ENCODE data around the gene DSCAML1. TPM values are rescaled to one million over a fixed set of nuclear protein-coding genes. Genes with fewer than 3 reads are reported as not detected.

The DSCAML1 gene
- total RNA-seq, 1 experiment from 2014 or later, result not detected

GRCh38 chr11:117459123-117459978 lies 337.7 kb downstream of the DSCAML1 start:
- 0 out of 2 replicates have a peak, but pooled peaks cover 8% of the 10 kb centered on the region for H3K27me3 ChIP-seq (ENCODE audit: insufficient read depth, low read length)
- no peak overlapping the region for H3K27ac ChIP-seq (ENCODE audit: low read depth, low read length)
- TF ChIP-seq YY1 (IDR thresholded peaks at IDR 0.05; ENCODE audit: extremely low read depth, insufficient replicate concordance, low read depth, low read length) (no peak), EGR1 (IDR thresholded peaks at IDR 0.05; ENCODE audit: low read depth) (no peak), JUND (IDR thresholded peaks at IDR 0.05) (no peak), SRF (IDR thresholded peaks at IDR 0.05; ENCODE audit: low read depth) (no peak), FOSL1 (IDR thresholded peaks at IDR 0.05; ENCODE audit: low read depth) (no peak), TCF7L2 (IDR thresholded peaks at IDR 0.05; ENCODE audit: borderline replicate concordance, extremely low read depth, insufficient read depth, insufficient read length) (no peak), ZFX (IDR thresholded peaks at IDR 0.05) (no peak), RAD21 (IDR thresholded peaks at IDR 0.05; ENCODE audit: low read depth) (no peak), CBX3 (IDR thresholded peaks at IDR 0.05; ENCODE audit: low read depth) (no peak), POLR2AphosphoS5 (IDR thresholded peaks at IDR 0.05; ENCODE audit: low read depth, low read length) (no peak), EZH2phosphoT487 (IDR thresholded peaks at IDR 0.05; ENCODE audit: borderline replicate concordance) (no peak), ZNF274 (IDR thresholded peaks at IDR 0.05; ENCODE audit: low read depth, low read length) (no peak), SIN3A (IDR thresholded peaks at IDR 0.05; ENCODE audit: low read depth) (no peak), ATF3 (IDR thresholded peaks at IDR 0.05) (no peak), CTCF (IDR thresholded peaks at IDR 0.05 in 2 of 3, conservative IDR thresholded peaks at IDR 0.05 in 1 of 3; ENCODE audit: borderline replicate concordance in 1 of 3, insufficient read depth in 1 of 3, low read depth in 2 of 3, low read length in 2 of 3) (no peak), ELF1 (IDR thresholded peaks at IDR 0.05; ENCODE audit: borderline replicate concordance, low read depth) (no peak), POLR2A (IDR thresholded peaks at IDR 0.05; ENCODE audit: borderline replicate concordance, extremely low read depth, insufficient read depth, insufficient read length) (no peak)
- H3K4me3 ChIP-seq (replicated peaks in 1 of 2; ENCODE audit: low read depth in 1 of 2, low read length in 2 of 2), result no peak overlapping the region
- ChIA-PET POLR2A (no interaction called here), CTCF (no interaction called here), RAD21 (ENCODE audit: low non-redundant PET in 1 of 2, low total read pairs in 2 of 2, uncharacterized antibody in 2 of 2, unreplicated experiment in 2 of 2) (no interaction called here)
- BruUV-seq (replicated peaks), result no TSS peak
- H3K9me3 ChIP-seq (ENCODE audit: control insufficient read depth in 1 of 2, insufficient read depth in 1 of 2, low read depth in 1 of 2, low read length in 2 of 2), result no peaks in the 10 kb centered on the region
- no peak overlapping the region for H2AFZ ChIP-seq (ENCODE audit: low read depth, low read length, poor library complexity, severe bottlenecking)
- H3K36me3 ChIP-seq (ENCODE audit: control insufficient read depth in 1 of 2, insufficient read depth in 2 of 2, low read length in 2 of 2), result no peaks in the 10 kb centered on the region
- H3K4me2 ChIP-seq (ENCODE audit: low read length), result no peak overlapping the region
- intact Hi-C loops (cut with micrococcal nuclease), result no loop called here
- no peak overlapping the region for H3K9ac ChIP-seq (ENCODE audit: low read length)
- no peak for DNase-seq (ENCODE audit: low read depth, low spot score)
- no peaks in the 10 kb centered on the region for H3K79me2 ChIP-seq (ENCODE audit: insufficient read depth, low read length)
- ATAC-seq, result no peak
- H3K4me1 ChIP-seq (ENCODE audit: control insufficient read depth in 1 of 2, insufficient read depth in 2 of 2, low read length in 2 of 2), result no peaks in the 10 kb centered on the region
- H4K20me1 ChIP-seq (ENCODE audit: insufficient read depth), result no peaks in the 10 kb centered on the region
- no peaks in the 10 kb centered on the region for H3K9me2 ChIP-seq (ENCODE audit: insufficient read depth)

All from HCT116 (cell line).